DND-41 (cell line): ENCODE data around the gene PTS.

Experiments used
- ATAC-seq: fragments of 200-7000 bp; cut with Tn5 transposase; 3 replicates; pipeline ENCODE4 v1.9.1; 2021; ENCODE audit warnings: low read depth; ENCODE audit not compliant: insufficient read depth
- DNase-seq: peaks from one replicate; pipeline ENCODE4 v3.0.0-alpha.2; 2020
- H2AFZ ChIP-seq: 2 replicates; pipeline ENCODE4 v1.6.0; 2012; ENCODE audit warnings: low read depth, low read length
- H3K27ac ChIP-seq: 2 replicates; pipeline ENCODE4 v1.5.1; 2012; ENCODE audit warnings: low read length, inconsistent platforms
- H3K27me3 ChIP-seq: fragments of 200-600 bp; sonication (generic); 2 replicates; pipeline ENCODE4 v1.6.0; 2012; ENCODE audit warnings: low read length, mild to moderate bottlenecking, inconsistent platforms; ENCODE audit not compliant: insufficient read depth, poor library complexity
- H3K36me3 ChIP-seq: 2 replicates; pipeline ENCODE4 v1.5.1; 2012; ENCODE audit warnings: low read length, inconsistent platforms; ENCODE audit not compliant: insufficient read depth
- H3K4me1 ChIP-seq: 2 replicates; pipeline ENCODE4 v1.5.1; 2012; ENCODE audit warnings: mild to moderate bottlenecking, low read length; ENCODE audit not compliant: insufficient read depth
- H3K4me2 ChIP-seq: 2 replicates; pipeline ENCODE4 v1.6.0; 2012; ENCODE audit warnings: mild to moderate bottlenecking, moderate library complexity, low read length, inconsistent platforms; ENCODE audit not compliant: insufficient read depth
- H3K4me3 ChIP-seq, 2 experiments: fragments of 200-600 bp in 1 of 2; shearing (Covaris generic) in 1 of 2; 2 replicates each; pipeline ENCODE4 v1.5.1; 2012 to 2016; ENCODE audit warnings: inconsistent platforms in 2 of 2, low read length in 2 of 2, mild to moderate bottlenecking in 2 of 2, low read depth in 1 of 2, moderate library complexity in 1 of 2
- H3K79me2 ChIP-seq: 2 replicates; pipeline ENCODE4 v1.6.0; 2012; ENCODE audit warnings: low read length, inconsistent platforms; ENCODE audit not compliant: insufficient read depth
- H3K9ac ChIP-seq: 2 replicates; pipeline ENCODE4 v1.6.0; 2012; ENCODE audit warnings: low read depth, mild to moderate bottlenecking, inconsistent platforms, low read length, moderate library complexity
- H3K9me3 ChIP-seq: 2 replicates; pipeline ENCODE4 v1.5.1; 2012; ENCODE audit warnings: low read length, moderate library complexity, mild to moderate bottlenecking, inconsistent platforms; ENCODE audit not compliant: insufficient read depth, severe bottlenecking
- H4K20me1 ChIP-seq: 2 replicates; pipeline ENCODE4 v1.6.0; 2012; ENCODE audit warnings: low read length; ENCODE audit not compliant: insufficient read depth
- EZH2 ChIP-seq: IDR thresholded peaks from 3 replicates; pipeline ENCODE4 v1.6.1; 2012; ENCODE audit warnings: borderline replicate concordance, low read depth, mild to moderate bottlenecking, moderate library complexity, low read length, inconsistent platforms; ENCODE audit not compliant: severe bottlenecking
- TF ChIP-seq, protein P1 (sequence below): IDR thresholded peaks from 2 replicates; pipeline ENCODE4 v1.5.1; 2012; ENCODE audit warnings: borderline replicate concordance, low read length, moderate library complexity, mild to moderate bottlenecking; ENCODE audit not compliant: poor library complexity, severe bottlenecking; ENCODE audit errors: extremely low read depth

The PTS gene

GRCh38 chr11:112268406-112268805 is 42.2 kb downstream of the PTS start:
- TF ChIP-seq EZH2: no peak
- TF ChIP-seq, protein P1, sequence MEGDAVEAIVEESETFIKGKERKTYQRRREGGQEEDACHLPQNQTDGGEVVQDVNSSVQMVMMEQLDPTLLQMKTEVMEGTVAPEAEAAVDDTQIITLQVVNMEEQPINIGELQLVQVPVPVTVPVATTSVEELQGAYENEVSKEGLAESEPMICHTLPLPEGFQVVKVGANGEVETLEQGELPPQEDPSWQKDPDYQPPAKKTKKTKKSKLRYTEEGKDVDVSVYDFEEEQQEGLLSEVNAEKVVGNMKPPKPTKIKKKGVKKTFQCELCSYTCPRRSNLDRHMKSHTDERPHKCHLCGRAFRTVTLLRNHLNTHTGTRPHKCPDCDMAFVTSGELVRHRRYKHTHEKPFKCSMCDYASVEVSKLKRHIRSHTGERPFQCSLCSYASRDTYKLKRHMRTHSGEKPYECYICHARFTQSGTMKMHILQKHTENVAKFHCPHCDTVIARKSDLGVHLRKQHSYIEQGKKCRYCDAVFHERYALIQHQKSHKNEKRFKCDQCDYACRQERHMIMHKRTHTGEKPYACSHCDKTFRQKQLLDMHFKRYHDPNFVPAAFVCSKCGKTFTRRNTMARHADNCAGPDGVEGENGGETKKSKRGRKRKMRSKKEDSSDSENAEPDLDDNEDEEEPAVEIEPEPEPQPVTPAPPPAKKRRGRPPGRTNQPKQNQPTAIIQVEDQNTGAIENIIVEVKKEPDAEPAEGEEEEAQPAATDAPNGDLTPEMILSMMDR: no peak
- DNase-seq: no peak
- Histone ChIP-seq H3K9ac (no peak overlapping the region), H2AFZ (no peak overlapping the region), H3K4me1 (no peaks in the 10 kb centered on the region), H4K20me1 (no peaks in the 10 kb centered on the region), H3K79me2 (no peaks in the 10 kb centered on the region), H3K27ac (no peak overlapping the region), H3K36me3 (no peaks in the 10 kb centered on the region), H3K27me3 (no peaks in the 10 kb centered on the region), H3K4me2 (no peak overlapping the region), H3K4me3 (no peak overlapping the region), H3K9me3 (no peaks in the 10 kb centered on the region)
- no peak for ATAC-seq

GRCh38 chr11:112269139-112269538 is 42.9 kb downstream of the PTS start:
- no peaks in the 10 kb centered on the region for H3K36me3 ChIP-seq
- no peak overlapping the region for H3K4me2 ChIP-seq
- no peaks in the 10 kb centered on the region for H3K27me3 ChIP-seq
- H3K27ac ChIP-seq: no peak overlapping the region
- DNase-seq: no peak
- no peak overlapping the region for H3K4me3 ChIP-seq
- no peak for TF ChIP-seq EZH2
- TF ChIP-seq, protein P1: no peak
- H2AFZ ChIP-seq: no peak overlapping the region
- no peaks in the 10 kb centered on the region for H3K79me2 ChIP-seq
- H3K9ac ChIP-seq: no peak overlapping the region
- no peaks in the 10 kb centered on the region for H4K20me1 ChIP-seq
- no peak for ATAC-seq
- no peaks in the 10 kb centered on the region for H3K4me1 ChIP-seq
- no peaks in the 10 kb centered on the region for H3K9me3 ChIP-seq

DNA sequence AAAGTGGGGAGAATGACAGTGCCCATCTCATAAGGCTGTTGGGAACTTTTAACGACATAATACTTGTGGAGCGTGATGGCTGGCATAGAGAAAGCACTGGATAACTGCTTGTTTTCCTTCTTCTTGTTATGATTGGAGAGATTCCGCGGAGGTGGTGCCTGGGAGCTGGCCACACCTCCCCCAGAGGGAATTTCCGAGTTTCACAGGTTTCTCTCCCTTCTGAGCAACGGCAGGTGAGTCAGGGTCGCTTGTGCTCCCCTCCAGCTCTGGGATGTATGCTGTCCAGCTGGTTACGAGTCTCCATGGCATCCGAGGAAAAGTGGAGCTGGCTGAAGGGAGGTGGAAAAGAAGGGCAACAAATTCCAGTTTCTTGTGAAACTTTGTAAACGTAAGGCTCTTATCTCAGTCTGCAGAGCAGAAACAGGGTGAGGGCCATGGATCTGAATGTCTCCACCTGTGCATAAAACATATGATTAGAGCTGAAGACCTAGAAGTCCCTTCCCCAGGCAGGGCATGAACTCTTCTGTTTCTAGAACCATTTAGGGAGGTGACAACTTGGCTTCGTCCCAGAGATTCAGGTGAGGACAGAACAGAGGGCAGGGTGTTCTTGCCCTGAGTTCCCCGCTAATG is 44.4 kb downstream of the PTS start:
- H3K9me3 ChIP-seq: no peaks in the 10 kb centered on the region
- ATAC-seq: no peak
- DNase-seq: no peak
- H3K4me1 ChIP-seq: no peaks in the 10 kb centered on the region
- H3K27me3 ChIP-seq: no peaks in the 10 kb centered on the region
- no peaks in the 10 kb centered on the region for H4K20me1 ChIP-seq
- no peak overlapping the region for H2AFZ ChIP-seq
- H3K4me3 ChIP-seq: no peak overlapping the region
- no peak overlapping the region for H3K4me2 ChIP-seq
- no peaks in the 10 kb centered on the region for H3K79me2 ChIP-seq
- H3K27ac ChIP-seq: no peak overlapping the region
- H3K9ac ChIP-seq: no peak overlapping the region
- TF ChIP-seq, protein P1: no peak
- no peak for TF ChIP-seq EZH2
- H3K36me3 ChIP-seq: no peaks in the 10 kb centered on the region

DNA sequence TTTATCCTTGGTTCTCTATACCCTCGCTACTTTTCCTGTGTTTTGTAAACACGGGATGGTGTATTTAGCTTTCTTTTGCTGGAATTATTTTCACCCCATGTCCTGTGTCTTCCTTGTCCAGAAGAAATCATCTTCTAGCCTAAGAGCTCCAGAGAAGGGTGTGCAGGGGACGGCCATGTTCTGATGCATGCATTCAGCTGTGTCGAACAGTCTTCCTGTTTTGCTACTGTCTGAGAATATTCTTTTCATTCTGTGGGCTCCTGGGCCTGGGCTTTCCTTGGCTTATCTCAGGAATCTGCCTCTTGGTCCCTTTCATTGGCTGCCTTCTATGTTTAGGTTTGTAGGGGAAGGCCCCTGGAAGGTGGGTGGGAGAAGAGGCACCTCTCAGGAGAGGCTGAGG is 45.0 kb downstream of the PTS start:
- no peaks in the 10 kb centered on the region for H4K20me1 ChIP-seq
- H3K9ac ChIP-seq: no peak overlapping the region
- no peaks in the 10 kb centered on the region for H3K9me3 ChIP-seq
- H3K4me2 ChIP-seq: no peak overlapping the region
- H2AFZ ChIP-seq: no peak overlapping the region
- no peak for DNase-seq
- no peak for ATAC-seq
- no peaks in the 10 kb centered on the region for H3K79me2 ChIP-seq
- H3K36me3 ChIP-seq: no peaks in the 10 kb centered on the region
- TF ChIP-seq EZH2: no peak
- TF ChIP-seq, protein P1: no peak
- H3K27ac ChIP-seq: no peak overlapping the region
- H3K4me1 ChIP-seq: no peaks in the 10 kb centered on the region
- no peaks in the 10 kb centered on the region for H3K27me3 ChIP-seq
- H3K4me3 ChIP-seq: no peak overlapping the region
